Ishikawa (cell line): ENCODE measurements around the gene NKX1-2.

Source experiments
- CEBPB ChIP-seq: IDR thresholded peaks from 2 replicates; pipeline ENCODE4 v1.6.1; 2012
- CREB1 ChIP-seq: IDR thresholded peaks from 2 replicates; pipeline ENCODE4 v1.6.1; 2012; ENCODE audit warnings: low read depth
- EGR1 ChIP-seq: IDR thresholded peaks from 2 replicates; pipeline ENCODE4 v1.6.1; 2012
- EP300 ChIP-seq: IDR thresholded peaks from 2 replicates; pipeline ENCODE4 v1.6.1; 2012; ENCODE audit warnings: borderline replicate concordance
- FOXM1 ChIP-seq: IDR thresholded peaks from 2 replicates; pipeline ENCODE4 v1.6.1; 2012; ENCODE audit warnings: low read depth, borderline replicate concordance
- NFIC ChIP-seq: IDR thresholded peaks from 2 replicates; pipeline ENCODE4 v1.6.1; 2012
- RAD21 ChIP-seq: IDR thresholded peaks from 2 replicates; pipeline ENCODE4 v1.6.1; 2012; ENCODE audit warnings: low read depth
- TAF1 ChIP-seq: IDR thresholded peaks from 2 replicates; pipeline ENCODE4 v1.6.1; 2012; ENCODE audit warnings: low read depth, mild to moderate bottlenecking
- TCF12 ChIP-seq: IDR thresholded peaks from 2 replicates; pipeline ENCODE4 v1.6.1; 2012; ENCODE audit warnings: low read depth
- TEAD4 ChIP-seq: IDR thresholded peaks from 2 replicates; pipeline ENCODE4 v1.6.1; 2012
- YY1 ChIP-seq: IDR thresholded peaks from 2 replicates; pipeline ENCODE4 v1.6.1; 2012; ENCODE audit warnings: low read depth
- ZBTB7A ChIP-seq: IDR thresholded peaks from 2 replicates; pipeline ENCODE4 v1.6.1; 2012; ENCODE audit warnings: low read depth
- TF ChIP-seq, protein P1 (sequence below): IDR thresholded peaks from 2 replicates; pipeline ENCODE4 v1.6.1; 2012
- TF ChIP-seq, protein P2 (sequence below): IDR thresholded peaks from 2 replicates; pipeline ENCODE4 v1.6.1; 2012
- TF ChIP-seq, protein P3 (sequence below): IDR thresholded peaks from 2 replicates; pipeline ENCODE4 v1.6.1; 2012; ENCODE audit warnings: low read depth, mild to moderate bottlenecking

Gene NKX1-2

DNA sequence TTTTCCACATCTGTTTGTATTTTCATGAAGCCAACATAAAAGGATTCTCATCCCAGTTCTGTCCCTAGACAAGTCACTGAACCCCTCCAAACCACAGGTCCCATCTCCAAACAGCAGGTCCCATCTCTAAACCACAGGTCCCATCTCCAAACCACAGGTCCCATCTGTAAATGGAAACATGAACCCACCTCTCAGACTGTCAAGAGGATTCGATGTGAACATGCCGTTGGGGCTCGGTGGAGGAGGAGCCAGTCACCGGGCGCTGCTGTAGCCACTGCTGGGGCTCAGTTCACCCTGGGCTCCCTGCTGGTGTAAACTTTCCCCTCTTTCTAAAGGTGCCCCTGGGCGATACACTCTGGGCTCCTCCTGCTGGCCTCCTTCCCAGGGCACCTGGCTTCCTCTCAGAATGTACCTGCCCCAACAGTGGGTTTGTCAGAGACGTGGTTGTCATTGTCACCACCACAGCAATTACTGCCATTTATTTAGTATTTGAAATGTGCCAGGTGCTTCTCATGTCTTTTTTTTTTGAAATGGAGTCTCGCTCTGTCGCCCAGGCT lies 24.8 kb upstream of the NKX1-2 start:
- TF ChIP-seq ZBTB7A (no peak), EP300 (no peak), TEAD4 (no peak), FOXM1 (no peak), NFIC (no peak)
- TF ChIP-seq, protein P1, sequence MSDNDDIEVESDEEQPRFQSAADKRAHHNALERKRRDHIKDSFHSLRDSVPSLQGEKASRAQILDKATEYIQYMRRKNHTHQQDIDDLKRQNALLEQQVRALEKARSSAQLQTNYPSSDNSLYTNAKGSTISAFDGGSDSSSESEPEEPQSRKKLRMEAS: no peak

DNA sequence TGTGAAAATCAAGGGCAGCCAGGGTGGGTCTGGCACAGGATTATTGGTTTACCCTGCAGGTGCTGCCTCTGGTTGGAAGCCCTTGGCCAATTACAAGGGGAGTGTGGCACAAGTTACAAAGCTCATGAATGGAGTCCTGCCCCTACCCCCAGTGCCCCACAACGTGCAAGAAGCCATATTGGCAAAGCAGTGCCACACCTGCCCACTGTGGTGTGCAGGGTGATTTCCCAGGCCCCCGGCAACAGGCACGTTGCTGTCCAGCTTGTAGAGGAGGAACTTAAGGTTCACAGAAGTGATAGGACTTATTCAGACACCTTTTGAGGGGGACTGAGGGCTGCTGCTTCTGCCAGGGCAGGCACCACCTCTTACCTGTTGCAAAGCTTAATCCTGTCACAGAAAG lies 23.2 kb upstream of the NKX1-2 start:
- TF ChIP-seq, protein P2, sequence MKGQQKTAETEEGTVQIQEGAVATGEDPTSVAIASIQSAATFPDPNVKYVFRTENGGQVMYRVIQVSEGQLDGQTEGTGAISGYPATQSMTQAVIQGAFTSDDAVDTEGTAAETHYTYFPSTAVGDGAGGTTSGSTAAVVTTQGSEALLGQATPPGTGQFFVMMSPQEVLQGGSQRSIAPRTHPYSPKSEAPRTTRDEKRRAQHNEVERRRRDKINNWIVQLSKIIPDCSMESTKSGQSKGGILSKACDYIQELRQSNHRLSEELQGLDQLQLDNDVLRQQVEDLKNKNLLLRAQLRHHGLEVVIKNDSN: no peak

DNA sequence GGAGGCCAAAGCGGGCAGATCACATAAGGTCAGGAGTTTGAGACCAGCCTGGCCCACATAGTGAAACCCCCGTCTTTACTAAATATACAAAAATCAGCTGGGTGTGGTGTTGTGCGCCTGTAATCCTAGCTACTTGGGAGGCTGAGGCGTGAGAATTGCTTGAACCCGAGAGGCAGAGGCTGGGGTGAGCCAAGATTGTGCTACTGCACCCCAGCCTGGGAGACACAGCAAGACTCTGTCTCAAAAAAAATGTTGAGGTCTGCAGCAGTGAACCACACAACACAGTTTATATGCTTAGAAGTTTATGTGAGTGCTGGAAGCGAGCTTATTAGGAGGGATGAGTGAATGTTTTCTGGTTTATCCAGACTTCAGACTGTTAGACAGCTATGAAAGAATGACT lies 22.2 kb upstream of the NKX1-2 start:
- TF ChIP-seq YY1: no peak
- TF ChIP-seq FOXM1: no peak

DNA sequence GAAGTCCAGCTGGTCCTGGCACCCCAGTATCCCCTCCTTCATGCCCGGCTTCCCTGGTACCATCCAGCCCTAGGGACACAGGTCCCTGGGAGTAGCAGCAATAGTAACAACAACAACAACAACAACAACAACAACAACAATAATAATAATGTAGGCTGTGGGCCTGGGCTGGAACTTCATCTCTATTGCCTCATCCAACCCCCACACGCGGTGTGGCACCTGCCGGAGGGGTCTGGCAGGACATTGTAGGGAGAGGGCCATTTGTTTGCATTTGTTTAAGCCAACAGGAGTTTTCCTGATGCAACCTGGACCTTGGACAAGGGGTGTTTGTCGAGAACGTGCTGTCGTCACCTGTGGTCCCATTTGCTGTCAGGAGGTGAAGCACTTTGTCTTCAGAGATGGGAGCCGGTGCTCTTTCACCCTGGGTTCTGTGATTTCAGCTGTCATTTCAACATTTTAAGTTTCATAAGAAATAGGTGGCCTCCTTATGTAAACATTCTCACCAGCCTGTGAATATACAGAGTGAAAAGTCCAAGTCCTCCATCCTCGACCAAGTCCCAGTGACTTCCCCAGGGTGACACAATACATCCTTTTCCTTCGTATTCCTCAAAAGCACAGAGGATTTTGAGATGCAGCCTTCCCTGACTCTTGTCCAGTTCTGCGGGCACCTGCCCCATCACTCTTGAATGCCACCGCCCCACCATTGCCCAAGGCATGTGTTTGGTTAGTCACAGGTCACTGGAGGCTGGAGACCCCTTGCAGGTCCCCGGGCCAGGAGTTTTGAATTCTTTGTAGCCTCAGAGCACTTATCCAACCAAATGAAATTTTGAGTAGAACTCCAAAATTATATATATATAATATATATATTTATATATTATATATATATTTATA lies 21.0 kb upstream of the NKX1-2 start:
- no peak for TF ChIP-seq NFIC
- no peak for TF ChIP-seq TEAD4

DNA sequence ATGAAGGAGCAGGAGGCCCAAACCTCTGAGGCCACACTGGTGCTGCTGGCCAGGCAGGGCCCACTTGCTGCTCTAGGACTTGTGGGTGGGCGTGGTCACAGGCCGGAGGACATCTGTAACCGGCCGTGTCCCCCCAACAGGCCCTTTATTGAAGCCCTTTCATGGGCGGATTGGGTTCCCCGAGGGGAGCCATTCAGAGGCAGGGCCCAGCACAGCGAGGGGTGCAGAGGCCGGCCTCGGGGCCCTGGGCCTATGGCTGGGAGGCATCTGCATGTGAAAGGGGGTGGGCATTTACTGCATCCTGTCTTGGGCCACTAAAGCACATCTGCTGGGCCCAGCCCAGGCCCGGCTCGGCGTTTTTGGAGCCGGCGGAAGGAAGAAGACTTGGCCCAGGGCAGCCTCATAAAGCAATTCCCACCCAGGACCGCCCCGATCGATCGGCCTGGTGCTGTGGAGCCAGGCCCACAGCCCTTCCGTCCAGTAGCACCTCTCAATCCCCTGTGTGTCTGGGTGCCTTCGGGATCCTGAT lies 20.2 kb upstream of the NKX1-2 start:
- TF ChIP-seq TAF1 (no peak), FOXM1 (no peak), TEAD4 (no peak), EGR1 (no peak), RAD21 (no peak), EP300 (no peak), YY1 (no peak), TCF12 (no peak), CEBPB (no peak), ZBTB7A (no peak), NFIC (no peak), CREB1 (no peak)
- TF ChIP-seq, protein P2: no peak
- TF ChIP-seq, protein P1: no peak
- TF ChIP-seq, protein P3, sequence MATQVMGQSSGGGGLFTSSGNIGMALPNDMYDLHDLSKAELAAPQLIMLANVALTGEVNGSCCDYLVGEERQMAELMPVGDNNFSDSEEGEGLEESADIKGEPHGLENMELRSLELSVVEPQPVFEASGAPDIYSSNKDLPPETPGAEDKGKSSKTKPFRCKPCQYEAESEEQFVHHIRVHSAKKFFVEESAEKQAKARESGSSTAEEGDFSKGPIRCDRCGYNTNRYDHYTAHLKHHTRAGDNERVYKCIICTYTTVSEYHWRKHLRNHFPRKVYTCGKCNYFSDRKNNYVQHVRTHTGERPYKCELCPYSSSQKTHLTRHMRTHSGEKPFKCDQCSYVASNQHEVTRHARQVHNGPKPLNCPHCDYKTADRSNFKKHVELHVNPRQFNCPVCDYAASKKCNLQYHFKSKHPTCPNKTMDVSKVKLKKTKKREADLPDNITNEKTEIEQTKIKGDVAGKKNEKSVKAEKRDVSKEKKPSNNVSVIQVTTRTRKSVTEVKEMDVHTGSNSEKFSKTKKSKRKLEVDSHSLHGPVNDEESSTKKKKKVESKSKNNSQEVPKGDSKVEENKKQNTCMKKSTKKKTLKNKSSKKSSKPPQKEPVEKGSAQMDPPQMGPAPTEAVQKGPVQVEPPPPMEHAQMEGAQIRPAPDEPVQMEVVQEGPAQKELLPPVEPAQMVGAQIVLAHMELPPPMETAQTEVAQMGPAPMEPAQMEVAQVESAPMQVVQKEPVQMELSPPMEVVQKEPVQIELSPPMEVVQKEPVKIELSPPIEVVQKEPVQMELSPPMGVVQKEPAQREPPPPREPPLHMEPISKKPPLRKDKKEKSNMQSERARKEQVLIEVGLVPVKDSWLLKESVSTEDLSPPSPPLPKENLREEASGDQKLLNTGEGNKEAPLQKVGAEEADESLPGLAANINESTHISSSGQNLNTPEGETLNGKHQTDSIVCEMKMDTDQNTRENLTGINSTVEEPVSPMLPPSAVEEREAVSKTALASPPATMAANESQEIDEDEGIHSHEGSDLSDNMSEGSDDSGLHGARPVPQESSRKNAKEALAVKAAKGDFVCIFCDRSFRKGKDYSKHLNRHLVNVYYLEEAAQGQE: no peak

DNA sequence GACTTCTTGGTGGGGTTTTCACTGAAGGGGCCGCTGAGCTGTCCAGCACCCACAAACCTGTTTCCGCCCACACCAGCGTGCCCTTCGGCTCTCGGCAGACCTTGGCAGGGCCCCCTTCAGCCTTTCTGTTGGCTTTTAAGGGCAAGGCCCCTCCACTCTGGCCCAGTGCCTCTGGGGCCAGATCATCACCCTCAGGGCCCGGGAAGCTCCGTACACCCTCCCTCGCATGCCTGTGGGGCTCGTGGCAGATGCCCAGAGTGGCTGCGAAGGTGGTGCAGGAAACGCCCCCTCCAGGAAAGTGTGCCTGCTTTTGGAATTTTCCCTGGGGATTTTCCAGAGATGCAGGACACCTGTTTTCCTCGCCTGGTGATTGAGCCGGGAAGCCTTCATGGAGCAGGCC lies 18.8 kb upstream of the NKX1-2 start:
- TF ChIP-seq, protein P2: no peak
- TF ChIP-seq CEBPB (no peak), TEAD4 (no peak), EP300 (no peak), TAF1 (no peak), RAD21 (no peak), FOXM1 (no peak), ZBTB7A (no peak)
- TF ChIP-seq, protein P3: no peak
- TF ChIP-seq, protein P1: no peak
